SK-N-SH (cell line): ENCODE measurements around the gene DSG4. TPM values are rescaled to one million over a fixed set of nuclear protein-coding genes. Genes with fewer than 3 reads are reported as not detected.

Experiments
- CTCF ChIA-PET: fragments of 300-600, 350-600 bp; formaldehyde crosslinking; extraction: SDS; loops from one replicate; lab custom pipeline; 2021; lab: Yijun Ruan, JAX
- POLR2A ChIA-PET: fragments of 350-600 bp; sonication (Branson Sonifier 250); formaldehyde crosslinking; extraction: SDS; loops from one replicate; lab custom pipeline; 2020; ENCODE audit warnings: antibody characterized with exemption, inconsistent platforms; lab: Yijun Ruan, JAX
- DNase-seq: peaks from one replicate; pipeline ENCODE4 v3.0.0; 2012
- H2AFZ ChIP-seq: fragments of 200-600 bp; sonication (generic); 2 replicates; pipeline ENCODE4 v1.8.1; 2016; ENCODE audit warnings: antibody characterized with exemption, mild to moderate bottlenecking, low read depth
- H3F3A ChIP-seq: fragments of 200-600 bp; sonication (generic); replicated peaks from 2 replicates; pipeline ENCODE3; 2016; ENCODE audit warnings: antibody characterized with exemption, mild to moderate bottlenecking; ENCODE audit not compliant: insufficient read depth
- H3K27ac ChIP-seq, 2 experiments: fragments of 200-500 bp in 1 of 2; fragments of 200-600 bp in 1 of 2; sonication (Bioruptor generic) in 1 of 2; sonication (generic), shearing (Covaris generic) in 1 of 2; 2 replicates each; pipeline versions ENCODE4 v1.5.1 to v1.6.1; 2014 to 2016; ENCODE audit warnings: low read depth in 2 of 2, inconsistent platforms in 1 of 2, low read length in 1 of 2, mild to moderate bottlenecking in 1 of 2, mixed read lengths in 1 of 2
- H3K27me3 ChIP-seq: fragments of 200-600 bp; sonication (generic), shearing (Covaris generic); 2 replicates; pipeline ENCODE4 v1.6.1; 2016; ENCODE audit warnings: mixed run types; ENCODE audit not compliant: insufficient read depth
- H3K36me3 ChIP-seq, 2 experiments: fragments of 200-500 bp in 1 of 2; fragments of 200-600 bp in 1 of 2; sonication (Bioruptor generic) in 1 of 2; sonication (generic) in 1 of 2; replicated peaks in 1 of 2; 2 replicates each; pipeline versions ENCODE3 to v1.5.1; 2014 to 2016; ENCODE audit warnings: low read length in 1 of 2, mild to moderate bottlenecking in 1 of 2; ENCODE audit not compliant: insufficient read depth in 2 of 2, control insufficient read depth in 1 of 2
- H3K4me1 ChIP-seq, 2 experiments: fragments of 200-500 bp in 1 of 2; fragments of 200-600 bp in 1 of 2; sonication (Bioruptor generic) in 1 of 2; sonication (generic), shearing (Covaris generic) in 1 of 2; 2 replicates each; pipeline versions ENCODE4 v1.5.1 to v1.6.1; 2014 to 2016; ENCODE audit warnings: low read depth in 1 of 2, low read length in 1 of 2, mixed run types in 1 of 2; ENCODE audit not compliant: insufficient read depth in 2 of 2, control insufficient read depth in 1 of 2
- H3K4me2 ChIP-seq: fragments of 200-600 bp; sonication (generic), shearing (Covaris generic); 2 replicates; pipeline ENCODE4 v1.6.1; 2017; ENCODE audit warnings: mixed run types
- H3K4me3 ChIP-seq, 2 experiments: fragments of 200-500 bp in 1 of 2; fragments of 200-600 bp in 1 of 2; sonication (Bioruptor generic) in 1 of 2; sonication (generic), shearing (Covaris generic) in 1 of 2; 2 replicates each; pipeline versions ENCODE4 v1.5.1 to v1.8.1; 2014 to 2016; ENCODE audit warnings: low read depth in 2 of 2, inconsistent platforms in 1 of 2, low read length in 1 of 2, mild to moderate bottlenecking in 1 of 2, mixed read lengths in 1 of 2, moderate library complexity in 1 of 2
- H3K79me2 ChIP-seq: fragments of 200-600 bp; sonication (generic); 2 replicates; pipeline ENCODE4 v1.8.1; 2017; ENCODE audit warnings: mild to moderate bottlenecking; ENCODE audit not compliant: insufficient read depth
- H3K9ac ChIP-seq: fragments of 200-600 bp; sonication (generic); 2 replicates; pipeline ENCODE4 v1.6.1; 2017; ENCODE audit warnings: mixed run types
- H3K9me2 ChIP-seq: fragments of 200-600 bp; sonication (generic); 2 replicates; pipeline ENCODE4 v1.6.1; 2017; ENCODE audit warnings: mixed run types
- H3K9me3 ChIP-seq: fragments of 200-600 bp; sonication (generic); 2 replicates; pipeline ENCODE4 v1.6.1; 2017; ENCODE audit warnings: mixed run types, mild to moderate bottlenecking, moderate library complexity
- H4K20me1 ChIP-seq: fragments of 200-600 bp; sonication (generic); 2 replicates; pipeline ENCODE4 v1.6.1; 2017; ENCODE audit warnings: mild to moderate bottlenecking, mixed run types; ENCODE audit not compliant: insufficient read depth
- ELF1 ChIP-seq: IDR thresholded peaks from 2 replicates; pipeline ENCODE4 v1.4.0; 2012
- EP300 ChIP-seq, 2 experiments: IDR thresholded peaks; 2 replicates each; pipeline versions ENCODE4 v1.4.0 to v1.6.1; 2012; ENCODE audit warnings: borderline replicate concordance in 1 of 2, low read depth in 1 of 2, low read length in 1 of 2
- FOXJ3 ChIP-seq: sonication (generic); formaldehyde crosslinking; IDR thresholded peaks from 2 replicates; pipeline ENCODE4 v1.5.1; 2020; ENCODE audit warnings: mild to moderate bottlenecking, missing genetic modification reagents
- NRF1 ChIP-seq: IDR thresholded peaks from 2 replicates; pipeline ENCODE4 v1.6.1; 2012; ENCODE audit warnings: low read depth, mild to moderate bottlenecking, low read length
- RAD21 ChIP-seq: IDR thresholded peaks from 2 replicates; pipeline ENCODE4 v1.6.1; 2012; ENCODE audit warnings: mild to moderate bottlenecking, low read length
- RFX5 ChIP-seq: IDR thresholded peaks from 2 replicates; pipeline ENCODE4 v1.6.1; 2012; ENCODE audit warnings: mild to moderate bottlenecking, improper control_type of control experiment, low read length
- TAF1 ChIP-seq: IDR thresholded peaks from 2 replicates; pipeline ENCODE4 v1.6.1; 2012; ENCODE audit warnings: low read depth, mild to moderate bottlenecking, low read length, moderate library complexity, borderline replicate concordance
- TEAD4 ChIP-seq: IDR thresholded peaks from 2 replicates; pipeline ENCODE4 v1.4.0; 2012; ENCODE audit warnings: mild to moderate bottlenecking, borderline replicate concordance; ENCODE audit not compliant: insufficient read depth
- WGBS: methylation state at CpG from one replicate; pipeline ENCODE4 v1.1.6; 2017; ENCODE audit warnings: low lambda C conversion rate; 5-methylcytosine and 5-hydroxymethylcytosine counted together
- polyA plus RNA-seq, 3 experiments: library from polyadenylated mRNA; depleted of rRNA; stranded (reverse); fragments of >200 nt; gene quantifications; 2 replicates each; pipeline ENCODE4 v1.2.3, GENCODE V29; 2012
- TF ChIP-seq, protein P1 (sequence below): fragments of 150-350 bp; IDR thresholded peaks from 2 replicates; pipeline ENCODE4 v1.6.1; 2016; ENCODE audit warnings: mild to moderate bottlenecking, low read depth, low read length
- TF ChIP-seq, protein P2 (sequence below): IDR thresholded peaks from 2 replicates; pipeline ENCODE4 v1.6.1; 2012; ENCODE audit warnings: mild to moderate bottlenecking, low read depth, low read length, moderate library complexity
- TF ChIP-seq, protein P3 (sequence below): fragments of 200-600 bp; sonication (generic); IDR thresholded peaks from 2 replicates; pipeline ENCODE4 v1.6.1; 2017; ENCODE audit warnings: antibody characterized with exemption, mild to moderate bottlenecking, moderate library complexity
- TF ChIP-seq, protein P4 (sequence below): IDR thresholded peaks from 2 replicates; pipeline ENCODE4; 2012

The DSG4 gene
- polyA plus RNA-seq, 1 of the 3 experiments (the other 2 are of a cell fraction) = not detected

- Histone ChIP-seq H4K20me1 (no peaks in the 10 kb centered on the region), H3K36me3 (no peaks in the 10 kb centered on the region), H3K9ac (no peak overlapping the region), H3F3A (no peaks in the 10 kb centered on the region), H3K27me3 (no peaks in the 10 kb centered on the region), H3K4me2 (no peak overlapping the region), H3K4me1 (no peaks in the 10 kb centered on the region), H3K27ac (no peak overlapping the region), H3K9me3 (no peaks in the 10 kb centered on the region), H3K79me2 (no peaks in the 10 kb centered on the region), H3K4me3 (no peak overlapping the region), H3K9me2 (no peaks in the 10 kb centered on the region), H2AFZ (no peak overlapping the region)
- ChIA-PET CTCF (no interaction called here), POLR2A (no interaction called here)
- 59% methylated on average over 6 of the region's 6 CpGs for WGBS
- TF ChIP-seq NRF1 = no peak
- no peak for TF ChIP-seq RAD21
- no peak for TF ChIP-seq TEAD4
- TF ChIP-seq, protein P1, sequence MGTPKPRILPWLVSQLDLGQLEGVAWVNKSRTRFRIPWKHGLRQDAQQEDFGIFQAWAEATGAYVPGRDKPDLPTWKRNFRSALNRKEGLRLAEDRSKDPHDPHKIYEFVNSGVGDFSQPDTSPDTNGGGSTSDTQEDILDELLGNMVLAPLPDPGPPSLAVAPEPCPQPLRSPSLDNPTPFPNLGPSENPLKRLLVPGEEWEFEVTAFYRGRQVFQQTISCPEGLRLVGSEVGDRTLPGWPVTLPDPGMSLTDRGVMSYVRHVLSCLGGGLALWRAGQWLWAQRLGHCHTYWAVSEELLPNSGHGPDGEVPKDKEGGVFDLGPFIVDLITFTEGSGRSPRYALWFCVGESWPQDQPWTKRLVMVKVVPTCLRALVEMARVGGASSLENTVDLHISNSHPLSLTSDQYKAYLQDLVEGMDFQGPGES = no peak
- no peak for TF ChIP-seq ELF1
- no peak for TF ChIP-seq EP300 (IDR thresholded peaks at IDR 0.05; ENCODE audit: borderline replicate concordance in 1 of 2, low read depth in 1 of 2, low read length in 1 of 2)
- TF ChIP-seq, protein P2, sequence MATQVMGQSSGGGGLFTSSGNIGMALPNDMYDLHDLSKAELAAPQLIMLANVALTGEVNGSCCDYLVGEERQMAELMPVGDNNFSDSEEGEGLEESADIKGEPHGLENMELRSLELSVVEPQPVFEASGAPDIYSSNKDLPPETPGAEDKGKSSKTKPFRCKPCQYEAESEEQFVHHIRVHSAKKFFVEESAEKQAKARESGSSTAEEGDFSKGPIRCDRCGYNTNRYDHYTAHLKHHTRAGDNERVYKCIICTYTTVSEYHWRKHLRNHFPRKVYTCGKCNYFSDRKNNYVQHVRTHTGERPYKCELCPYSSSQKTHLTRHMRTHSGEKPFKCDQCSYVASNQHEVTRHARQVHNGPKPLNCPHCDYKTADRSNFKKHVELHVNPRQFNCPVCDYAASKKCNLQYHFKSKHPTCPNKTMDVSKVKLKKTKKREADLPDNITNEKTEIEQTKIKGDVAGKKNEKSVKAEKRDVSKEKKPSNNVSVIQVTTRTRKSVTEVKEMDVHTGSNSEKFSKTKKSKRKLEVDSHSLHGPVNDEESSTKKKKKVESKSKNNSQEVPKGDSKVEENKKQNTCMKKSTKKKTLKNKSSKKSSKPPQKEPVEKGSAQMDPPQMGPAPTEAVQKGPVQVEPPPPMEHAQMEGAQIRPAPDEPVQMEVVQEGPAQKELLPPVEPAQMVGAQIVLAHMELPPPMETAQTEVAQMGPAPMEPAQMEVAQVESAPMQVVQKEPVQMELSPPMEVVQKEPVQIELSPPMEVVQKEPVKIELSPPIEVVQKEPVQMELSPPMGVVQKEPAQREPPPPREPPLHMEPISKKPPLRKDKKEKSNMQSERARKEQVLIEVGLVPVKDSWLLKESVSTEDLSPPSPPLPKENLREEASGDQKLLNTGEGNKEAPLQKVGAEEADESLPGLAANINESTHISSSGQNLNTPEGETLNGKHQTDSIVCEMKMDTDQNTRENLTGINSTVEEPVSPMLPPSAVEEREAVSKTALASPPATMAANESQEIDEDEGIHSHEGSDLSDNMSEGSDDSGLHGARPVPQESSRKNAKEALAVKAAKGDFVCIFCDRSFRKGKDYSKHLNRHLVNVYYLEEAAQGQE = no peak
- no peak for DNase-seq
Observed at GRCh38 chr18:31420032-31420431, 43.5 kb downstream of the DSG4 start.

GRCh38 chr18:31420524-31420923 is 43.9 kb downstream of the DSG4 start:
- Histone ChIP-seq H3K36me3 (no peaks in the 10 kb centered on the region), H3K27me3 (no peaks in the 10 kb centered on the region), H2AFZ (no peak overlapping the region), H3K4me2 (no peak overlapping the region), H3K9me2 (no peaks in the 10 kb centered on the region), H3K9me3 (no peaks in the 10 kb centered on the region), H3K27ac (no peak overlapping the region), H3K9ac (no peak overlapping the region), H4K20me1 (no peaks in the 10 kb centered on the region), H3K79me2 (no peaks in the 10 kb centered on the region)
- no peak for DNase-seq
- ChIA-PET CTCF (no interaction called here), POLR2A (no interaction called here)
- TF ChIP-seq, protein P3, sequence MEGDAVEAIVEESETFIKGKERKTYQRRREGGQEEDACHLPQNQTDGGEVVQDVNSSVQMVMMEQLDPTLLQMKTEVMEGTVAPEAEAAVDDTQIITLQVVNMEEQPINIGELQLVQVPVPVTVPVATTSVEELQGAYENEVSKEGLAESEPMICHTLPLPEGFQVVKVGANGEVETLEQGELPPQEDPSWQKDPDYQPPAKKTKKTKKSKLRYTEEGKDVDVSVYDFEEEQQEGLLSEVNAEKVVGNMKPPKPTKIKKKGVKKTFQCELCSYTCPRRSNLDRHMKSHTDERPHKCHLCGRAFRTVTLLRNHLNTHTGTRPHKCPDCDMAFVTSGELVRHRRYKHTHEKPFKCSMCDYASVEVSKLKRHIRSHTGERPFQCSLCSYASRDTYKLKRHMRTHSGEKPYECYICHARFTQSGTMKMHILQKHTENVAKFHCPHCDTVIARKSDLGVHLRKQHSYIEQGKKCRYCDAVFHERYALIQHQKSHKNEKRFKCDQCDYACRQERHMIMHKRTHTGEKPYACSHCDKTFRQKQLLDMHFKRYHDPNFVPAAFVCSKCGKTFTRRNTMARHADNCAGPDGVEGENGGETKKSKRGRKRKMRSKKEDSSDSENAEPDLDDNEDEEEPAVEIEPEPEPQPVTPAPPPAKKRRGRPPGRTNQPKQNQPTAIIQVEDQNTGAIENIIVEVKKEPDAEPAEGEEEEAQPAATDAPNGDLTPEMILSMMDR = no peak
- TF ChIP-seq TAF1 (no peak), RFX5 (no peak), FOXJ3 (no peak)
- TF ChIP-seq, protein P4, sequence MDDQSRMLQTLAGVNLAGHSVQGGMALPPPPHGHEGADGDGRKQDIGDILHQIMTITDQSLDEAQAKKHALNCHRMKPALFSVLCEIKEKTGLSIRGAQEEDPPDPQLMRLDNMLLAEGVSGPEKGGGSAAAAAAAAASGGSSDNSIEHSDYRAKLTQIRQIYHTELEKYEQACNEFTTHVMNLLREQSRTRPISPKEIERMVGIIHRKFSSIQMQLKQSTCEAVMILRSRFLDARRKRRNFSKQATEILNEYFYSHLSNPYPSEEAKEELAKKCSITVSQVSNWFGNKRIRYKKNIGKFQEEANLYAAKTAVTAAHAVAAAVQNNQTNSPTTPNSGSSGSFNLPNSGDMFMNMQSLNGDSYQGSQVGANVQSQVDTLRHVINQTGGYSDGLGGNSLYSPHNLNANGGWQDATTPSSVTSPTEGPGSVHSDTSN = no peak
- TF ChIP-seq, protein P1 = no peak
- TF ChIP-seq, protein P2 = no peak
- TF ChIP-seq, all 33 proteins: peak for 0
- WGBS = 6% methylated on average over 2 of the region's 2 CpGs
- Histone ChIP-seq H3K4me3 (no peak overlapping the region), H3K4me1 (no peaks in the 10 kb centered on the region), H3F3A (no peaks in the 10 kb centered on the region)
